MG63 (cell line): Measurements from ENCODE around the gene MACROD2. TPM values are rescaled to one million over a fixed set of nuclear protein-coding genes. Genes with fewer than 3 reads are reported as not detected.
"Not testable (repeated sequence)": the region's sequence is repeated elsewhere in the genome, so short reads cannot be mapped to it uniquely, and the experiment has no call there.

Source experiments
- DNase-seq: peaks from one replicate; pipeline ENCODE4 v3.0.0-alpha.2; 2020
- H3K27me3 ChIP-seq: fragments of 250-450 bp; sonication (Bioruptor Pico); 2 replicates; pipeline ENCODE4 v1.5.1; 2020; ENCODE audit warnings: mild to moderate bottlenecking, moderate library complexity
- H3K36me3 ChIP-seq: fragments of 250-450 bp; sonication (Bioruptor Pico); 2 replicates; pipeline ENCODE4 v1.5.1; 2020; ENCODE audit warnings: mild to moderate bottlenecking, moderate library complexity
- H3K4me3 ChIP-seq: fragments of 250-450 bp; sonication (Bioruptor Pico); 2 replicates; pipeline ENCODE4 v1.5.1; 2020; ENCODE audit warnings: mild to moderate bottlenecking, moderate library complexity
- H3K9me3 ChIP-seq: fragments of 250-450 bp; sonication (Bioruptor Pico); 2 replicates; pipeline ENCODE4 v1.5.1; 2020; ENCODE audit warnings: mild to moderate bottlenecking, moderate library complexity
- total RNA-seq: library from RNA; depleted of rRNA; stranded (reverse); fragments of >200 nt; shearing (Covaris generic); gene quantifications from 2 replicates; pipeline ENCODE4 v1.2.3, GENCODE V29; 2014; ENCODE audit warnings: low replicate concordance

Gene MACROD2
- total RNA-seq, 1 experiment from 2014 or later: 0.66 TPM

DNA sequence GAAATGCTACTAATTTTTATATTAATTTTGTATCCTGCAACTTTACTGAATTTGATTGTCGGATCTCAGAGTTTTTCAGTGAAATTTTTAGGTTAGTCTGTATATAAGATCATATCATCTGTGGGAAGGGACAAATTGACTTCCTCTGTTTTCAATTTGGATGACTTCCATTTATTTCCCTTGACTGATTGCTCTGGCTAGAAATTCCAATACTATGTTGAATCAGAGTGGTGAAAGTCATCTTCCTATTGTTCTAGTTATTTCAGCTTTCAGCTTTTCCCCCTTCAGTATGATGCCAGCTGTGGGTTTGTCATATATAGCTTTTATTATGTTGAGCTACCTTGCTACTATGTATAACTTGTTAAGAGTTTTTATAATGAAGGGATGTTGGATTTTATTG lies 1806.7 kb downstream of the MACROD2 start:
- no peak for DNase-seq
- H3K9me3 ChIP-seq: no peaks in the 10 kb centered on the region

DNA sequence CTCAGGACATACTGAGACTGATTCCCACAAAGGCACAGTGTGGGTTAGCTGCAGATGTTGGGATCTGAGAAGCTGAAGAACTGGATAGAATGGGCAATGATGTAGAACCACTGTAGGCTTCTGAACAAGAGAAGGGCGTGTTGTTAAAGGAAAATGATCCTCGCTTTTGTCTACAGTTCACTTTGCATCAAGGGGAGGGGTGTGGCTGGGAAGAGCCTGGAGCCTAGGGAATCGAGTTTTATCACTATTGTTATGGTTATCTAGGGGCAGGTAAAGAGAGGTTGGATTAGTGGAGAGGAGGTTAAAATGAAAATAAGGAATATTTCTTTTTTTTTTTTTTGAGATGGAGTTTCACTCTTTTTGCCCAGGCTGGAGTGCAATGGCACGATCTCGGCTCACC lies 1809.8 kb downstream of the MACROD2 start:
- Histone ChIP-seq H3K27me3 (no peaks in the 10 kb centered on the region), H3K4me3 (no peak overlapping the region), H3K9me3 (no peaks in the 10 kb centered on the region), H3K36me3 (no peaks in the 10 kb centered on the region)
- no peak for DNase-seq

More for the DNA sequence above, 1806.7 kb downstream of the MACROD2 start:
- no peaks in the 10 kb centered on the region for H3K36me3 ChIP-seq
- no peaks in the 10 kb centered on the region for H3K27me3 ChIP-seq
- no peak overlapping the region for H3K4me3 ChIP-seq

DNA sequence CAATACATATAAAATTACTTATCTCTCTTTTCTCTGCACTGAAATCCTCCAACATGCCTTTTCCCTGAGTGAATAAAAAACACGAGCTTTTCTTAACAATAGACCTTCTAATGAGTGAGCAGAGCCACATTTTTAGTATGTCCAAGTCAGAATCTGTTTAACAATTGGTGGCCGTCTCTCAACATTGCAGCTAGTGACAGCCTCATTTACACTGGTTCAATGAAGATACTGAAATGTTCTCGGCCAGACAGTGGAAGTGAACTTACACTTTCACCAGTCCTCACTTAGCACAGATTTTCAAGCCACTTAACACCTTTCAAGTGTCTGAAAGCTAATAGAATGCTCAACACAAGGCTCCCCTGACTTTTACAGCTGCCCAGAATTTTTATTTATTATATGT lies 1810.8 kb downstream of the MACROD2 start:
- Histone ChIP-seq H3K9me3 (no peaks in the 10 kb centered on the region), H3K36me3 (no peaks in the 10 kb centered on the region), H3K27me3 (no peaks in the 10 kb centered on the region), H3K4me3 (no peak overlapping the region)
- DNase-seq: no peak

DNA sequence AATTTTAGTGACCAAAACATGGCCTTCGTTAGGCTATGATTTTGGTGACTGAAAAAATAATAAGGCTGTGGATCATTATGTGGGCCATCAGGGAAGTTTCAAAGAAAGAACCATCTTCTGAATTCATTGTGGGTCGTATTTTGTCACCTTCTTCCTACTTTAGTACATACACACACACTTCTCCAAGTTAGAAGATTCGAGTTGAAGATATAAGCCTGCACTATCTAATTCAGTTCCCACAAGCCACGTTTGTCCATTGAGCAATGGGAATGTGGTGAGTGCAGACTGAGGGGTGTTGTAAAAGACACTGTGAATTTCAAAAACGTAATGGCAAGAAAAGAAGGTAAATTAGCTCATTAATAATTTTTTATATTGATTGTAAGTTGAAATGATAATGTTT lies 1812.0 kb downstream of the MACROD2 start:
- H3K9me3 ChIP-seq: no peaks in the 10 kb centered on the region
- no peaks in the 10 kb centered on the region for H3K36me3 ChIP-seq
- H3K27me3 ChIP-seq: no peaks in the 10 kb centered on the region
- H3K4me3 ChIP-seq: no peak overlapping the region
- no peak for DNase-seq

- not testable (repeated sequence) for H3K9me3 ChIP-seq, DNase-seq, H3K27me3 ChIP-seq, H3K4me3 ChIP-seq, H3K36me3 ChIP-seq
These were observed 1812.5 kb downstream of the MACROD2 start for GRCh38 chr20:15807771-15808170.

DNA sequence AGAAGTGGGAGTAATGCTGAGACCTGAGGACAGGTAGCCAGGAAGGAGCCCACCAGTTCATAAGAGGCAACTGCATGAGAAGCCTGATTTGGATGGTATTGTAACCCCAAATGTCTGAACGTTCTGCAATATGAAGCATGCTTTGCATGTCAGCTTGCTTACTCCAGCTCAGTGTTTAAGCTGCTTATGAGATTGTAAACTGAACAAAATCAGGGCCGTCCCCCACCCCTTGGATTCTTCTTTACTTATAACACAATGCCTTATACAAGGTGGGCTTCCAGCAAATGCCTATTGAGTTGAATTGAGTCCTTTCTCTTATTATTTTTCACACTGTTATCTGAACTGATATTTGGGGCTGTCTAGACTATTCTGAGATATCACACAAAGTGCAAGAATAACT lies 1816.6 kb downstream of the MACROD2 start:
- no peaks in the 10 kb centered on the region for H3K9me3 ChIP-seq

GRCh38 chr20:15812696-15813095 lies 1817.4 kb downstream of the MACROD2 start:
- no peak for DNase-seq

More for the DNA sequence above, 1816.6 kb downstream of the MACROD2 start:
- no peak for DNase-seq
- Histone ChIP-seq H3K36me3 (no peaks in the 10 kb centered on the region), H3K27me3 (no peaks in the 10 kb centered on the region), H3K4me3 (no peak overlapping the region)

GRCh38 chr20:15814360-15814759 lies 1819.0 kb downstream of the MACROD2 start:
- H3K27me3 ChIP-seq: no peaks in the 10 kb centered on the region
- DNase-seq: no peak
- H3K36me3 ChIP-seq: no peaks in the 10 kb centered on the region
- H3K4me3 ChIP-seq: no peak overlapping the region
- H3K9me3 ChIP-seq: no peaks in the 10 kb centered on the region

More at GRCh38 chr20:15812696-15813095, 1817.4 kb downstream of the MACROD2 start:
- Histone ChIP-seq H3K36me3 (no peaks in the 10 kb centered on the region), H3K27me3 (no peaks in the 10 kb centered on the region), H3K4me3 (no peak overlapping the region), H3K9me3 (no peaks in the 10 kb centered on the region)

DNA sequence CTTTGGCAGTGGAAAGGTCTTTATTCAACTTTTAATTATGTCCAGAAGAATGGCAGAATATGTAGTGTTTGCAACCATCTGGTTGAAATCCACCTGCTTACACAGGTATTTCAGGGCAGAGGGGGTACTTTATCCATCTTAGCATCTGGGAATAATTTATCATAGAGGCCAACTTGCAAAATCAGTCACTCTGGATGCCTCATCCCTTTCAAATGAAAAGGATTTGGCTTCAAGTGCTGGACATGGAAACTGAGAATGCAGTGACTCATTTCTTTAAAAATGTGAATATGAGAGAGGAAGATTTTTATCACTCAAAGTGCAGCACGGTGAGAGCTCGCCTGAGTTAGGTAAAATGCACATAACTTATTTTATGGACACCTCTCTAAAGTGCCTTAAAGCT lies 1819.6 kb downstream of the MACROD2 start:
- DNase-seq: no peak
- H3K9me3 ChIP-seq: no peaks in the 10 kb centered on the region
- no peaks in the 10 kb centered on the region for H3K36me3 ChIP-seq
- no peaks in the 10 kb centered on the region for H3K27me3 ChIP-seq
- H3K4me3 ChIP-seq: no peak overlapping the region

GRCh38 chr20:15817351-15817750 lies 1822.0 kb downstream of the MACROD2 start:
- Histone ChIP-seq H3K4me3 (no peak overlapping the region), H3K36me3 (no peaks in the 10 kb centered on the region), H3K27me3 (no peaks in the 10 kb centered on the region), H3K9me3 (no peaks in the 10 kb centered on the region)
- no peak for DNase-seq

GRCh38 chr20:15818651-15819071 lies 1823.3 kb downstream of the MACROD2 start:
- DNase-seq: no peak
- Histone ChIP-seq H3K36me3 (no peaks in the 10 kb centered on the region), H3K4me3 (no peak overlapping the region)

DNA sequence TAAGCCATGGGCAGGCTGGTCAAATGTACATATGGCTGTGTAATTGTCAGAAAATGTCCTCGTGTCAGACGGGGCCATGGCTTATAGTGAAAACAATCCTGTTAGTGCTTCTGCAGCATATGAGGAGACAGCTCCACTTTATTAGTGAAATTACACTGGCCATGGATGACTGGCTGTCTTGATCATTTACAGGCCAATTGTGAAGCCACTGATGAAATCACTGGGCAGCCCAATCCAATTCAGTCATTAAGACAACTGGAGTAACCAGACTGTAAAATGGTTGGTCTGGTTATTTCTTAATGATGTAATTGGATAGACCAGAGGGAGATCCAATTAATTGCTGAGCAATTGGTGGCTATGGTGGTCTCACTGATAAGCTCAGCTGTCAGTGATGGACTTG lies 1828.4 kb downstream of the MACROD2 start:
- DNase-seq: no peak
- Histone ChIP-seq H3K27me3 (no peaks in the 10 kb centered on the region), H3K4me3 (no peak overlapping the region), H3K36me3 (no peaks in the 10 kb centered on the region), H3K9me3 (no peaks in the 10 kb centered on the region)

More at GRCh38 chr20:15818651-15819071, 1823.3 kb downstream of the MACROD2 start:
- Histone ChIP-seq H3K9me3 (no peaks in the 10 kb centered on the region), H3K27me3 (no peaks in the 10 kb centered on the region)

- DNase-seq: no peak
- no peak overlapping the region for H3K4me3 ChIP-seq
- no peaks in the 10 kb centered on the region for H3K9me3 ChIP-seq
- H3K36me3 ChIP-seq: no peaks in the 10 kb centered on the region
- H3K27me3 ChIP-seq: no peaks in the 10 kb centered on the region
These were observed 1832.3 kb downstream of the MACROD2 start for GRCh38 chr20:15827628-15828027.

DNA sequence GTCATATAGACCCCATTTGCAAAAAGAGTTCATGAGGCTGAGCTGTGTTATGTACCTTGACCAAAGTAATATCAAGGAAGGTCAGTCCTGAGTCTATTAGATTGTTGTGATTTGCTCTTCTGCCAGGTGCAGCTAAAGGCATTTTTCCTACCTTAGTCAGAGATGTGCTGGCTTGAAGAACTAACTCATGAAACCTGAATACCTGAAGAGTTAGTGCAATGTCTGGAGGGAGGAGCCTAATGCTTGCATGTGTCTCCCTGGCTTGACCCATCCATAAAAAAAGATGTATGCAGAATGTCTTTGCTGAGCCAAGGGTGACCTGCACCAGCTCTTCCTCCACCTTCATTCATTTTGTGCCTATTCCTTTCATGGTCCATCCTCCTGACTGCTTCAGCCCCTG lies 1835.9 kb downstream of the MACROD2 start:
- Histone ChIP-seq H3K9me3 (no peaks in the 10 kb centered on the region), H3K36me3 (no peaks in the 10 kb centered on the region), H3K4me3 (no peak overlapping the region), H3K27me3 (no peaks in the 10 kb centered on the region)
- DNase-seq: no peak

- no peak for DNase-seq
- H3K4me3 ChIP-seq: no peak overlapping the region
- H3K36me3 ChIP-seq: no peaks in the 10 kb centered on the region
- H3K9me3 ChIP-seq: no peaks in the 10 kb centered on the region
- H3K27me3 ChIP-seq: no peaks in the 10 kb centered on the region
These were observed 1837.2 kb downstream of the MACROD2 start for GRCh38 chr20:15832512-15832911.

- Histone ChIP-seq H3K9me3 (no peaks in the 10 kb centered on the region), H3K36me3 (no peaks in the 10 kb centered on the region), H3K27me3 (no peaks in the 10 kb centered on the region), H3K4me3 (no peak overlapping the region)
- no peak for DNase-seq
These were observed 1839.5 kb downstream of the MACROD2 start for GRCh38 chr20:15834857-15835256.

DNA sequence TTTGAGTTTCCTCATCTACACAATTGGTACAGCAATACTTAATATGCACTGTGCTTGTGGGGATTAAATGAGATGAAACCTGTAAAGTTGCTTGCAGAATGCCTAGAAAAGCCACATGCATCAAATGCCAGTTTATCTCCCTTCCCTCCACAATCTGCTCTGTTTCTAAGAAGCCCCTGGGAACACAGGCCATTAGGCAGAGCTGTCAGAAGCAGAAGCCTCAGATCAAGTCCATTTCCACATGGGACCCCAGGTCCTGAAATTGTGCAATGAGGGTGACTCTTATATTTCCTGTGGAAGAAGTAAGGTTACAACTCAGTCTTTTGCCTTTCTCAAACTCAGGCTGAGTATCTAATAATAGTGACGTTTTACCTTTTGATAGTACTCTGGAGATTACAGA lies 1840.5 kb downstream of the MACROD2 start:
- Histone ChIP-seq H3K36me3 (no peaks in the 10 kb centered on the region), H3K4me3 (no peak overlapping the region), H3K27me3 (no peaks in the 10 kb centered on the region), H3K9me3 (no peaks in the 10 kb centered on the region)
- DNase-seq: no peak

DNA sequence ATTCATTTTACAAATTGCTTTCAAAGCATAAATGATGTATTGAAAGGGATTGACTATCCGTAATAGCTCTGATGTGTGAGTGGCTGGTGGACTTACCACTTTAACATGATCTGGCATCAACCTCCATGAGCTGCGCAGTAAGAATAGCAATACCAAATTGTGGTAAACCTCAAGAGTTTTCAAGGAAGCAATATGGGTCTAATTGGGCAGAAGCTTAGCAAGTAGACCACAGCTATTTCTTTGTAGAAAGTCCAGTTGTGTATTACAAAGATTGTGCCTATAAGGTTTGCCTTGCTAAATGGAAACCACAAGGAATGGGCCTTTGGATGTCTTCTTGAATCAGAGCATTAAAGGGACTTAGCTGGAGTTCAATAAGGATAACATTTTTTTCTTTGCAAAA lies 1841.3 kb downstream of the MACROD2 start:
- Histone ChIP-seq H3K9me3 (no peaks in the 10 kb centered on the region), H3K27me3 (no peaks in the 10 kb centered on the region), H3K4me3 (no peak overlapping the region), H3K36me3 (no peaks in the 10 kb centered on the region)
- DNase-seq: no peak

DNA sequence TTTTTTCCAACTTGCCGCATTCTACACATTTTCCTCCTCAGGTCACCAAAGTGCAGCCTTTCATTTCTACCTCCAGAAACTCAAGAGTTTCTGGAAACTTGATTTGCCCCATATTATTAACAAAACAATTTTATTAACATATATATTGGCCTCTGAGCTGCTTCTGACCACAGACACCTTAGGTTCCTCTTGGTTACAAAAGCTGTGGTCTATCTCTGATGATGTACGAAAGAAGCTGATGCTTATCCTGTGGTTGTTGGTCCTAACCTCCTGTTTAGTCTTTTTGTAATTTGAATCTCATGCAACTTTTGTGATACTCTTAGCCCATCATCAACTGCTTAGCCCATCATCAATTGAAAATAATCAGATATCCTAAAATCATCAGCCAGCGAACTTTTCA lies 1842.2 kb downstream of the MACROD2 start:
- H3K4me3 ChIP-seq: no peak overlapping the region
- no peak for DNase-seq
- H3K9me3 ChIP-seq: no peaks in the 10 kb centered on the region
- no peaks in the 10 kb centered on the region for H3K36me3 ChIP-seq
- H3K27me3 ChIP-seq: no peaks in the 10 kb centered on the region
